ENCODE results near the gene AGBL4.

GRCh38 chr1:48944811-48945210, 1078.9 kb downstream of the AGBL4 start:
- TF ChIP-seq POLR2A (IDR thresholded peaks at IDR 0.05; ENCODE audit: low read depth, low read length) (no peak), POLR2AphosphoS5 (IDR thresholded peaks at IDR 0.05; ENCODE audit: low read depth, low read length) (no peak)

Measured in GM12892 (cell line).